Stimulated activated naive CD8-positive, alpha-beta T cell treated with anti-CD3 and anti-CD28 coated beads, Interleukin-15, Interleukin-2, amounts not matched to agents 100 ng/mL and 50 ng/mL, for 24 hours (primary cell): ENCODE data around the gene ATRNL1.

Experiments used
- H3K27ac Mint-ChIP-seq: one replicate; pipeline ENCODE4 v1.8.0; 2021; ENCODE audit warnings: mild to moderate bottlenecking, mixed read lengths
- H3K27me3 Mint-ChIP-seq: one replicate; pipeline ENCODE4 v1.8.0; 2021; ENCODE audit warnings: mixed read lengths
- H3K36me3 Mint-ChIP-seq: one replicate; pipeline ENCODE4 v1.8.0; 2021; ENCODE audit warnings: low read depth, mixed read lengths
- H3K4me1 Mint-ChIP-seq: one replicate; pipeline ENCODE4 v1.8.0; 2021; ENCODE audit warnings: low read depth, mixed read lengths
- H3K4me3 Mint-ChIP-seq: one replicate; pipeline ENCODE4 v1.8.0; 2021; ENCODE audit warnings: mild to moderate bottlenecking, mixed read lengths
- H3K9me3 Mint-ChIP-seq: one replicate; pipeline ENCODE4 v1.8.0; 2021; ENCODE audit warnings: mixed read lengths

The ATRNL1 gene

DNA sequence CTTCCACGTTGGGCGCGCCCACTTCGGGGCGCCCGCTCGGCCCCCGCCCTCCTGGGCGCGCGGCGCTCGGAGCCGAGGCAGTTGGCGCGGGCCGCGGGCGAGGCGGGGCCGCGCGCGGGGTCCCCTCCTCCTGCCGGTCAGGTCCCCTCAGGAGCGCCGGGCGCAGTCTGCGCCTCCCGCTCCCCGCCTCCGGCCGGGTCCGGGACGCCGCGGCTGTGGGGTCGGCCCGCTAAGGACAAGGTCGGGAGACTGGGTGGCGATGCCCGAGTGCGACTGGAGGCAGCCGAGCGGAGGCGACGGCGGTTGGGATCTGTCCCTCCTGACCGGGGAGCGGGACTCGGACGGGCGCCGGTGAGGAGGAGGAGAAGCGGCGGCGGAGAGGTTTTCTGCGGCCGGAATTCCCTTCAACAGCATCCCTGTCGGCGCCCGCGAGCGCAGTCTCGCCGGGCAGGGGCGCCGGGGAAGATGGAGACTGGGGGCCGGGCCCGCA is at the start of gene ATRNL1:
Gene ATRNL1, plus strand, starts transcription at position 80 of the 490 bp plus-strand sequence. Its CDS starts 386 bp downstream, at position 466.
- Mint-ChIP-seq H3K9me3 (no peaks in the 10 kb centered on the region), H3K4me3 (peak within 1 kb of the TSS; percentile 60), H3K4me1 (peaks cover 4% of the 10 kb centered on the region), H3K27ac (no peak within 1 kb of the TSS), H3K27me3 (peaks cover 60% of the 10 kb centered on the region), H3K36me3 (no peaks in the 10 kb centered on the region)

DNA sequence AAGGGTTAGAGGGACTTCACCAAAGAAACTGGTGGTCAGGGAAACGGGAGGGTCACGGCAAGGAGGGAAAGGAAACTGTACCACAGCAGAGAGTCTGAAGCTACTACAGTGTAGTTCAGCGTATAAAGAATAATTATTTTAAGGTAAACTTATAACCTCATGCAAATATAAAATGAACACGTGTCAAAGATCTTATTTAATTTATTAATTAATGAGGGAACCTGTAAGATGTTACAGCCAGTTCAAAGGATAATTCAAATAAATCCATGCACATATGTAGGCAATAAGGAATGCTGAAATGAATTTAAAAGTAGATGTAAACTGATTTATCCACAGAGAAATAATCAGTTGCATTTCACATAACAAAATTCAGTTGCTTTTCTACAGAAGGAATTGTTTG is 49.4 kb upstream of the ATRNL1 start:
- H3K27me3 Mint-ChIP-seq, result peaks cover 9% of the 10 kb centered on the region
- no peak overlapping the region for H3K27ac Mint-ChIP-seq
- no peaks in the 10 kb centered on the region for H3K4me1 Mint-ChIP-seq
- H3K4me3 Mint-ChIP-seq, result no peak overlapping the region
- H3K9me3 Mint-ChIP-seq, result no peaks in the 10 kb centered on the region
- H3K36me3 Mint-ChIP-seq, result no peaks in the 10 kb centered on the region

DNA sequence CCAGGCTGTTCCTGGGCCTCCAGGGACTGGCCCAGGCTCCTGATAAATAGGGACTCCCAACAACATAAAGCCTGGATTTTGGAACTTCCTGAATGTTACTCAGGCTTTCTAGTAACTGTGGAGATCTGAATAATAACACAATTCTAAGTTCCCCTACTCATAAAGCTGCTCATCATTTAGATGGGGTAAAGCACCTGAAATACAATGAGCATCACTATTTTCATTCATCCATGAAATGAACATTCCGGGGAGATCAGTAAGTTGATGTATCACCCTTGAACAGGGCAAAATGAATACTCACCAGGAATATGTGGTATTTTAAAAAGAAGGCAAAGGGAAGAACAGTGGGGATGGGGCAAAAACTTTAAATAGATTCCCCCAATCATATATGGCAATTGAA is 48.3 kb upstream of the ATRNL1 start:
- Mint-ChIP-seq H3K4me3 (no peak overlapping the region), H3K27me3 (peaks cover 9% of the 10 kb centered on the region), H3K27ac (no peak overlapping the region), H3K36me3 (no peaks in the 10 kb centered on the region), H3K4me1 (no peaks in the 10 kb centered on the region), H3K9me3 (no peaks in the 10 kb centered on the region)

DNA sequence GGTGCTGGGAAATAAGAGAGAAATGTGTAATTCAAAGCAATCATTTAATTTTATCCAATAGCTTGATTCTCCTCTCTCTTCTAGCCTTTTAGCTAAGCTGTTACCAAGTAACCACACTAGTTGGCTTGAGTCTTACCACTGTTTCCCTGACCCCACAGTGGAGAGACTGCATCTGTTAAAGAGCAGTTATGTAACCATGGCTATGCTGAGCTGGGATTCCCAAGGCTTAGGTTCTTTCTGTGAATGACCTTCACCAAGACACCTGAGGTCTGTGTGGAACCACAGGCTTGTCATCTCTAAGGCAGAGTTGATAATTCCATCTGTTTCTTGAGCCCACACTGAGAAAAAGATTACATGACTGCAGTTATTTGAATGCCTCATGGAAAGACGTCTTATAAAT is 47.7 kb upstream of the ATRNL1 start:
- Mint-ChIP-seq H3K4me1 (no peaks in the 10 kb centered on the region), H3K9me3 (no peaks in the 10 kb centered on the region), H3K4me3 (no peak overlapping the region), H3K36me3 (no peaks in the 10 kb centered on the region), H3K27ac (no peak overlapping the region), H3K27me3 (peaks cover 9% of the 10 kb centered on the region)

- Mint-ChIP-seq H3K4me3 (no peak overlapping the region), H3K4me1 (no peaks in the 10 kb centered on the region), H3K27ac (no peak overlapping the region), H3K27me3 (peaks cover 9% of the 10 kb centered on the region), H3K9me3 (no peaks in the 10 kb centered on the region), H3K36me3 (no peaks in the 10 kb centered on the region)
Observed at GRCh38 chr10:115046686-115047236, 46.4 kb upstream of the ATRNL1 start.

DNA sequence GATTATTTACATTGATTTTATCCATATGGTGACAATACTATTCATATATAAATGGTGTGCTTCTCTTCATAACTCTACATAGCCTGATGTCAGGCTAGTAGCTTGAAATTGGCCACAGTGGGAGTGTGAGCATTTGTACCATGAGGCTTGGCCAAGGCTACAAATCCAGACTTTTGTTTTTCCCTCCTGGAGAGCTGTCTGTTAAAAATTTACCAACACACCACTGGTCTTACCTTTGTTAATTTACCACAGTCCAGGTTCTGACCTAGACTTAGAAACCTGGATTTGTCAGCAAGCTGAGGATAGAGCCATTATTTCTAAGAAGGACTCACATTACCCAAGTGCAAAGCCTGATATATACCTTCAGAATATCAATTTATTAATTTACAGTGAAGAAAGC is 45.5 kb upstream of the ATRNL1 start:
- H3K36me3 Mint-ChIP-seq, result no peaks in the 10 kb centered on the region
- no peaks in the 10 kb centered on the region for H3K4me1 Mint-ChIP-seq
- H3K27me3 Mint-ChIP-seq, result peaks cover 9% of the 10 kb centered on the region
- no peaks in the 10 kb centered on the region for H3K9me3 Mint-ChIP-seq
- H3K4me3 Mint-ChIP-seq, result no peak overlapping the region
- no peak overlapping the region for H3K27ac Mint-ChIP-seq

- H3K36me3 Mint-ChIP-seq, result no peaks in the 10 kb centered on the region
- H3K27ac Mint-ChIP-seq, result no peak overlapping the region
- no peaks in the 10 kb centered on the region for H3K9me3 Mint-ChIP-seq
- H3K27me3 Mint-ChIP-seq, result peaks cover 1% of the 10 kb centered on the region
- no peaks in the 10 kb centered on the region for H3K4me1 Mint-ChIP-seq
- H3K4me3 Mint-ChIP-seq, result no peak overlapping the region
Observed at GRCh38 chr10:115049318-115049717, 43.8 kb upstream of the ATRNL1 start.

- Mint-ChIP-seq H3K4me1 (no peaks in the 10 kb centered on the region), H3K36me3 (no peaks in the 10 kb centered on the region), H3K27me3 (no peaks in the 10 kb centered on the region), H3K27ac (no peak overlapping the region), H3K4me3 (no peak overlapping the region), H3K9me3 (no peaks in the 10 kb centered on the region)
Observed at GRCh38 chr10:115049960-115050359, 43.2 kb upstream of the ATRNL1 start.

DNA sequence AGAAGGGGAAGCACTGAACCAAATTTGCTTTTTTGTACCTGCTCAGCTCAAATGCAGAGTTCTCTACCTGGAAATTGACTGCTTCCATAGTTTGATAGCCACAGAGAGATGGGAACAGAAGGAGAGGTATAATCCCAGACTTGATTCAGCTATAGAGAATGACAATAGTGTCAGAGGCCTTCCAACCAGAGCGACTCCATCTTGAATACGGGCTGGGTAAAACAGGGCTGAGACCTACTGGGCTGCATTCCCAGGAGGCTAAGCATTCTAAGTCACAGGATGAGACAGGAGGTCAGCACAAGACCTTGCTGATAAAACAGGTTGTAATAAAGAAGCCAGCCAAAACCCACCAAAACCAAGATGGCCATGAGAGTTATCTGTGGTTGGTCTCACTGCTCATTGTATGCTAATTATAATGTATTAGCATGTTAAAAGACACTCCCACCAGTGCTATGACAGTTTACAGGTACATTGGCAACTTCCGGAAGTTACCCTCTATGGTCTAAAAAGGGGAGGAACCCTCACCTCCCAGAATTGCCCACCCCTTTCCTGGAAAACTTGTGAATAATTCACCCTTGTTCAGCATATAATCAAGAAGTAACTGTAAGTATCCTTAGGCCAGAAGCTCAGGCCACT is 42.7 kb upstream of the ATRNL1 start:
- H3K36me3 Mint-ChIP-seq, result no peaks in the 10 kb centered on the region
- H3K4me1 Mint-ChIP-seq, result no peaks in the 10 kb centered on the region
- H3K27ac Mint-ChIP-seq, result no peak overlapping the region
- H3K27me3 Mint-ChIP-seq, result no peaks in the 10 kb centered on the region
- no peak overlapping the region for H3K4me3 Mint-ChIP-seq
- no peaks in the 10 kb centered on the region for H3K9me3 Mint-ChIP-seq

DNA sequence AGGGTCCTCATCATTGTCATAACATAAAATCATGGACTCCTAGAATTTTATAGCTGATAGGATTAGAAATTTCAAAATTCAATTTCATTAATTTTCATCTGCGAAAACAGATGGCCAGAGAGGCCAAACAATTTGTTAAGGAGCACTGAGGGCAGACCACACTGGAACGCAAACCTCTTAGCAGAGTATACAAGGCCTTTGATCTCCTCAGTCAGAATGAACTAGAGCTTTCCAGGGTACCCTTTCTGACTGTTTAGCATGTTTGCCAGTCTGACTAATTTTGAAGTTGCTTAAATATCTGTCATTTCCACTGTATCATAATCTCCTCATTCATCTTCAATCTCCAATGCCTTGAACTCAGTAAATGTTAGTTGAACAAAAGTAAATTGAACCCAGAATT is 41.9 kb upstream of the ATRNL1 start:
- Mint-ChIP-seq H3K27ac (no peak overlapping the region), H3K9me3 (no peaks in the 10 kb centered on the region), H3K27me3 (no peaks in the 10 kb centered on the region), H3K4me3 (no peak overlapping the region), H3K4me1 (no peaks in the 10 kb centered on the region), H3K36me3 (no peaks in the 10 kb centered on the region)

- H3K27ac Mint-ChIP-seq, result no peak overlapping the region
- no peaks in the 10 kb centered on the region for H3K9me3 Mint-ChIP-seq
- H3K27me3 Mint-ChIP-seq, result no peaks in the 10 kb centered on the region
- H3K4me3 Mint-ChIP-seq, result no peak overlapping the region
- H3K4me1 Mint-ChIP-seq, result no peaks in the 10 kb centered on the region
- H3K36me3 Mint-ChIP-seq, result no peaks in the 10 kb centered on the region
Observed at GRCh38 chr10:115052226-115052625, 40.9 kb upstream of the ATRNL1 start.

DNA sequence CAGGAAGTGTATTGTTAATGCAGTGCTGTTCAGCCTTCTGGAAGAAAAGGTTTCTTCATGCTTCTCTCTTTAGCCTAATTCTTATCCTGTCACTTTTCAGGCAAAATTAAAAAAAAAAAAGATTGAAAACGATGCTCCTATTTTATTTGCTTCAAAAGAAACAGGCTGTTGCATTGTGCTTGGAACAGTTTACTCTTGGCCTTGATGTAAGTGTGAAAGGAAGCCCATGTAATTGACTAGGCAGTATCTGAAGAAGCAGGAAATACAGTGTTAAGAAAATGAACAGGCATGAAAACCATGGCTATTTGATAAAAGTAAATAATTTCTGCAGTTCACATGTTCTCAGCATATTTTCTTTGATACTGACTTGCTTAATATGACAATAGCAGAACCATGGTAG is 40.4 kb upstream of the ATRNL1 start:
- Mint-ChIP-seq H3K9me3 (no peaks in the 10 kb centered on the region), H3K4me3 (no peak overlapping the region), H3K36me3 (no peaks in the 10 kb centered on the region), H3K27ac (no peak overlapping the region), H3K4me1 (no peaks in the 10 kb centered on the region), H3K27me3 (no peaks in the 10 kb centered on the region)

DNA sequence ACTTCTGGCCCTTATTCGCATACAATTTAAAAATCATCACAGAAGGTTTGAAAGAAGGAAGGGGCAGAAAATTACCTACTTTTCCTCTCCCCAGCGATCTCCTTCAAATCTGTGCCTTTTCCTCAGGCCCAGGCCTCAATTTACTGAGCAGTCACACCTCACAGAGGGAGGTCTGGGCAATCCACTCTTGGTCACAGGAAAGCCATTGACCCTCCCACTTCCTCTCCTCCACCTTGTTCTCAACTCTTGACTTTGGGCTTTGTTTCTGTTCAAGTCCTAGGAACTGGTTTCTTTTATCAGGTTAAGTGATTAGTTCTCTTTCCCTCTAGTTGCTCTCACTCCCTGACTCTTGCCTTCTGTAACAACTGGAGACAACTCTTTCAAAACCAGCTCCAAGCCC is 37.0 kb upstream of the ATRNL1 start:
- Mint-ChIP-seq H3K27ac (no peak overlapping the region), H3K36me3 (no peaks in the 10 kb centered on the region), H3K9me3 (no peaks in the 10 kb centered on the region), H3K4me1 (no peaks in the 10 kb centered on the region), H3K27me3 (peaks cover 5% of the 10 kb centered on the region), H3K4me3 (no peak overlapping the region)

DNA sequence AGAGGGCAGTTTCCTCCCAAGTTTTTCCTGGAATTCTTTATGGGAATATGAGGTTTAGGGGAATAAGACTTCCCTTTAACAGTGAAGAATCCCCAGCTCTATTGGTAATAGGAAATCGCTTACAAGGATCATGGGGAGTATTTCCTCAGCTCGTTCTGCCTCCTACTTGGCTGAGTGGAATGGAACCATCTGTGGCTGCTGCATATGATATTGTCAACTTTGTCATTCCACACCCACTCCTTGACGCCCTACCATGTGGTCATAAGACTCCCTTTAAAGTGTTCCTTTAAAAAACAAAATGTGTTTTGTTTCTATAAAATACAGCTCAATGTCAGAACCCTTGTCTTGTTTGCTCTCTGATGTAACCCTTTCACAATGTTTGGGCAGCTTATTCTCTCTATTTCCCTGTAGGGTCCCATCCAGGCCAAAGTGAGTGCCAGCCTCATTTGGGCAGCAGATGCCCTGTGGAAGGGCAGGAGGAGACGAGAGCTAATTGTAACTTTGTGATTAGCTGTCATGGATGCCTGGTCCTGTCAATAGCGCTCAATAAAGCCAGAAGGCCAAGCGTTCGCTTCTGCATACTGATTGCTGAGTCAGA is 33.8 kb upstream of the ATRNL1 start:
- Mint-ChIP-seq H3K4me1 (no peaks in the 10 kb centered on the region), H3K4me3 (no peak overlapping the region), H3K27me3 (peaks cover 5% of the 10 kb centered on the region), H3K9me3 (no peaks in the 10 kb centered on the region), H3K27ac (no peak overlapping the region), H3K36me3 (no peaks in the 10 kb centered on the region)

DNA sequence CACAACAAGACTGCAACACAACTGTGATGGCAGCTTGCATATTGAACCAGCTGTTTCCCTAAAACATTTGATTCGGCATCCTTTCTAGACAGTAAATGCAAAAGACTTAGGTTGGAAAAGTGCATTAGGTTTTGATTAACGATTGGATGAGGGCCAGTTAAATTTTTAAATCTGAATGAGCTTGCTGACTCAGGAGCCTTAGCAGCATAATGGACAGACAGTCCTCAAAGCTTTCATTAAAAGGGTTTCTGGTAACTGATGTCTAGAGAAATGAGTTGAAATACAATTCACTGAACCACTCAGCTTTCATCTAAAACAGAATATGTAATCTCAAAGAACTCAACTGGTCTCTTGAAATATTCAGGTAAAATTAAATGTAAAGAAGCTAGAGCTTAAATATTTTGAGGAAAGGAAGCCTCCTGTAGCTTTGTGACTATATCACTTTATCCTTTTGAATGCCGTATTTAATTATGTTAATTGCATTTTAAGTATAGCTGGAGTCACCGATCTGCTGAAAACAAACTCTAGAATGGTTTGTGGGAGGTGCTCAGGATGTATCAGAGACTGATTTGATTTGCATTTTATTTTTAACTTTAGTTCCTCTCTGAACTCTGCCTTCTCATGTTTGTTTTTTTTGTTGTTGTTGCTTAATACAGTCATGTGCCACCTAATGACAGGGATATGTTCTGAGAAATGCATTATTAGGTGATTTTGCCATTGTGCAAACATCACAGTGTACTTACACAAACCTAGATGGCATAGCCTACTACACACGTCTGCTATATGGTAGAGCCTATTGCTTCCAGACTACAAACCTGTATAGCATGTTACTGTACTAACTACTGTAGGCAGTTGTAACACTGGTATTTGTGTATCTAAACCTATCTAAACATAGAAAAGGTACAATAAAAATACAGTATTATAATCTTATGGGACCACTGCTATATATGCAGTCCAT is 29.2 kb upstream of the ATRNL1 start:
- Mint-ChIP-seq H3K4me3 (no peak overlapping the region), H3K27me3 (peaks cover 8% of the 10 kb centered on the region), H3K27ac (no peak overlapping the region), H3K4me1 (no peaks in the 10 kb centered on the region), H3K9me3 (no peaks in the 10 kb centered on the region), H3K36me3 (no peaks in the 10 kb centered on the region)
